H9 (cell line): ENCODE results near the gene SESN2. TPM values are rescaled to one million over a fixed set of nuclear protein-coding genes. Genes with fewer than 3 reads are reported as not detected.

Experiments
- DNase-seq: peaks from one replicate; pipeline ENCODE4 v3.0.0-alpha.2; 2017
- H2AFZ ChIP-seq: one replicate; pipeline ENCODE4 v1.6.1; 2013; ENCODE audit warnings: mild to moderate bottlenecking, low read length, control low read depth, moderate library complexity
- H2AK5ac ChIP-seq: 2 replicates; pipeline ENCODE4 v1.6.1; 2013; ENCODE audit warnings: low read length, control low read depth, mixed read lengths; ENCODE audit not compliant: insufficient read length
- H2BK120ac ChIP-seq: one replicate; pipeline ENCODE4 v1.6.1; 2013; ENCODE audit warnings: low read depth, mild to moderate bottlenecking, low read length, control low read depth, inconsistent platforms; ENCODE audit not compliant: poor library complexity, severe bottlenecking
- H2BK12ac ChIP-seq: 2 replicates; pipeline ENCODE4 v1.6.1; 2013; ENCODE audit warnings: low read length, control low read depth, mixed read lengths, low read depth; ENCODE audit not compliant: insufficient read length
- H2BK15ac ChIP-seq: 2 replicates; pipeline ENCODE4 v1.6.1; 2013; ENCODE audit warnings: low read depth, low read length, control low read depth
- H2BK20ac ChIP-seq: one replicate; pipeline ENCODE4 v1.6.1; 2013; ENCODE audit warnings: low read depth, mild to moderate bottlenecking, low read length, control low read depth, inconsistent platforms; ENCODE audit not compliant: poor library complexity, severe bottlenecking
- H2BK5ac ChIP-seq: 2 replicates; pipeline ENCODE4 v1.6.1; 2013; ENCODE audit warnings: low read length, control low read depth, mixed read lengths; ENCODE audit not compliant: insufficient read length
- H3K14ac ChIP-seq: 2 replicates; pipeline ENCODE4 v1.6.1; 2013; ENCODE audit warnings: low read length, control low read depth; ENCODE audit not compliant: insufficient read depth
- H3K18ac ChIP-seq: 2 replicates; pipeline ENCODE4 v1.6.1; 2013; ENCODE audit warnings: low read depth, mild to moderate bottlenecking, mixed read lengths, low read length, control low read depth; ENCODE audit not compliant: insufficient read length
- H3K23ac ChIP-seq: 2 replicates; pipeline ENCODE4 v1.6.1; 2013; ENCODE audit warnings: low read length, control low read depth, mixed read lengths, low read depth; ENCODE audit not compliant: insufficient read length
- H3K23me2 ChIP-seq: 2 replicates; pipeline ENCODE4 v1.6.1; 2013; ENCODE audit warnings: low read depth, mild to moderate bottlenecking, mixed read lengths, low read length, control low read depth; ENCODE audit not compliant: insufficient read length, poor library complexity, severe bottlenecking
- H3K27ac ChIP-seq: 2 replicates; pipeline ENCODE4 v1.5.1; 2013; ENCODE audit warnings: low read length, control low read depth, mixed read lengths, low read depth; ENCODE audit not compliant: insufficient read length
- H3K27me3 ChIP-seq: 2 replicates; pipeline ENCODE4 v1.6.1; 2013; ENCODE audit warnings: low read length, control low read depth, inconsistent platforms; ENCODE audit not compliant: insufficient read depth
- H3K4ac ChIP-seq: 2 replicates; pipeline ENCODE4 v1.6.1; 2013; ENCODE audit warnings: low read depth, mild to moderate bottlenecking, control low read depth, inconsistent platforms, low read length, moderate library complexity
- H3K4me1 ChIP-seq: 2 replicates; pipeline ENCODE4 v1.6.1; 2013; ENCODE audit warnings: low read length, control low read depth, inconsistent platforms; ENCODE audit not compliant: insufficient read depth
- H3K4me2 ChIP-seq: 2 replicates; pipeline ENCODE4 v1.6.1; 2013; ENCODE audit warnings: low read length, control low read depth, mixed read lengths; ENCODE audit not compliant: insufficient read length, insufficient read depth
- H3K56ac ChIP-seq: 2 replicates; pipeline ENCODE4 v1.6.1; 2013; ENCODE audit warnings: low read depth, mild to moderate bottlenecking, mixed read lengths, low read length, control low read depth; ENCODE audit not compliant: insufficient read length
- H3K79me1 ChIP-seq: 2 replicates; pipeline ENCODE4 v1.6.1; 2013; ENCODE audit warnings: low read depth, mild to moderate bottlenecking, moderate library complexity, low read length, control low read depth, inconsistent platforms; ENCODE audit not compliant: insufficient read depth, poor library complexity, severe bottlenecking
- H3K79me2 ChIP-seq: 2 replicates; pipeline ENCODE4 v1.6.1; 2013; ENCODE audit warnings: low read length, control low read depth, inconsistent platforms; ENCODE audit not compliant: insufficient read depth
- H3K9ac ChIP-seq: 2 replicates; pipeline ENCODE4 v1.6.1; 2013; ENCODE audit warnings: low read length, control low read depth, mixed read lengths; ENCODE audit not compliant: insufficient read length; ENCODE audit errors: extremely low read depth
- H3K9me3 ChIP-seq: one replicate; pipeline ENCODE4 v1.6.1; 2013; ENCODE audit warnings: low read depth, low read length, inconsistent platforms; ENCODE audit not compliant: control insufficient read depth
- H3T11ph ChIP-seq: one replicate; pipeline ENCODE4 v1.6.1; 2013; ENCODE audit warnings: mild to moderate bottlenecking, low read length, control low read depth, inconsistent platforms
- H4K20me1 ChIP-seq: one replicate; pipeline ENCODE4 v1.6.1; 2013; ENCODE audit not compliant: control insufficient read depth, insufficient read length, insufficient read depth
- H4K5ac ChIP-seq: 2 replicates; pipeline ENCODE4 v1.6.1; 2013; ENCODE audit warnings: low read depth, mild to moderate bottlenecking, mixed read lengths, low read length, control low read depth; ENCODE audit not compliant: insufficient read length
- H4K8ac ChIP-seq: replicated peaks from 2 replicates; pipeline ENCODE4 v1.6.1; 2013; ENCODE audit warnings: low read length, control low read depth, mixed read lengths, low read depth; ENCODE audit not compliant: insufficient read length
- H4K91ac ChIP-seq: 2 replicates; pipeline ENCODE4 v1.6.1; 2013; ENCODE audit warnings: low read depth, mild to moderate bottlenecking, moderate library complexity, mixed read lengths, low read length, control low read depth; ENCODE audit not compliant: insufficient read length
- H3K27ac Mint-ChIP-seq, 3 experiments: 2 replicates in 2 of 3; 3 replicates in 1 of 3; pipeline ENCODE4 v1.8.0; 2020 to 2021; ENCODE audit warnings: mixed read lengths in 3 of 3, mild to moderate bottlenecking in 1 of 3, moderate library complexity in 1 of 3
- H3K27me3 Mint-ChIP-seq: 2 replicates; pipeline ENCODE4 v1.8.0; 2021; ENCODE audit warnings: low read depth, mild to moderate bottlenecking, moderate library complexity, mixed read lengths
- H3K36me3 Mint-ChIP-seq, 3 experiments: 2 replicates in 2 of 3; 3 replicates in 1 of 3; pipeline ENCODE4 v1.8.0; 2020 to 2021; ENCODE audit warnings: low read depth in 3 of 3, mixed read lengths in 3 of 3; ENCODE audit not compliant: insufficient read depth in 1 of 3
- H3K4me1 Mint-ChIP-seq, 2 experiments: 2 replicates each; pipeline ENCODE4 v1.8.0; 2020; ENCODE audit warnings: mixed read lengths in 2 of 2
- H3K4me3 Mint-ChIP-seq, 2 experiments: 2 replicates in 1 of 2; 3 replicates in 1 of 2; pipeline ENCODE4 v1.8.0; 2020 to 2021; ENCODE audit warnings: mild to moderate bottlenecking in 2 of 2, mixed read lengths in 2 of 2, moderate library complexity in 1 of 2
- H3K9me3 Mint-ChIP-seq, 2 experiments: 2 replicates in 1 of 2; 3 replicates in 1 of 2; pipeline ENCODE4 v1.8.0; 2020; ENCODE audit warnings: mild to moderate bottlenecking in 2 of 2, mixed read lengths in 2 of 2, moderate library complexity in 1 of 2
- CTCF ChIP-seq: fragments of 200-600 bp; sonication (generic); conservative IDR thresholded peaks from 3 replicates; pipeline ENCODE4 v1.8.0; 2021; ENCODE audit warnings: antibody characterized with exemption, mild to moderate bottlenecking
- WGBS: extraction: QIAGEN DNeasy Blood & Tissue Kit; methylation state at CpG from one replicate; pipeline ENCODE4 v1.1.7; 2013; ENCODE audit warnings: missing lambda C conversion rate, low lambda C conversion rate, mixed read lengths; ENCODE audit not compliant: insufficient read length; ENCODE audit errors: extremely low coverage; 5-methylcytosine and 5-hydroxymethylcytosine counted together
- total RNA-seq: library from RNA; stranded (reverse); gene quantifications from 2 replicates; pipeline ENCODE4 v1.2.1, GENCODE V29; 2021

The SESN2 gene
- total RNA-seq, 1 experiment from 2014 or later = 24.6 TPM

- H4K5ac ChIP-seq = no peak overlapping the region
- peaks cover 2% of the 10 kb centered on the region; the same call in 1 of the 2 replicates for H3K4me1 ChIP-seq
- no peak for TF ChIP-seq CTCF
- H4K8ac ChIP-seq = no peak overlapping the region
- peak overlapping the region; percentile 46 for H3T11ph ChIP-seq
- no peak overlapping the region for H3K4ac ChIP-seq
- Mint-ChIP-seq H3K36me3 (peaks cover 0 to 7% (median 0%) of the 10 kb centered on the region in 3 experiments; a peak in 2 of 7 replicates), H3K27ac (peak overlapping the region; percentile 36 to 92 (median 40)), H3K4me3 (peak overlapping the region in 1 of 2 experiments; percentile 22; a peak in 2 of 5 replicates), H3K4me1 (peaks cover 20% of the 10 kb centered on the region in 2 experiments), H3K9me3 (peaks cover 0 to 5% of the 10 kb centered on the region in 2 experiments; a peak in 1 of 5 replicates), H3K27me3 (no peaks in the 10 kb centered on the region)
- no peak overlapping the region for H2BK5ac ChIP-seq
- H3K79me2 ChIP-seq = no peaks in the 10 kb centered on the region
- peak; percentile 87 for DNase-seq
- no peaks in the 10 kb centered on the region for H3K79me1 ChIP-seq
- peak overlapping the region; percentile 14 for H2AFZ ChIP-seq
- H3K27ac ChIP-seq = no peak overlapping the region
- H3K9ac ChIP-seq = no peak overlapping the region
- no peak overlapping the region for H3K23ac ChIP-seq
- H3K23me2 ChIP-seq = no peaks in the 10 kb centered on the region
- no peaks in the 10 kb centered on the region for H3K27me3 ChIP-seq
- peak overlapping the region; percentile 37 for H3K18ac ChIP-seq
- peak overlapping the region; percentile 23 for H3K4me2 ChIP-seq
- no peak overlapping the region for H2BK12ac ChIP-seq
- no peak overlapping the region for H3K56ac ChIP-seq
- no peak overlapping the region for H4K91ac ChIP-seq
- no peak overlapping the region for H2BK15ac ChIP-seq
- H3K14ac ChIP-seq = no peak overlapping the region
- no CpG with 5 or more reads among the region's 14 CpGs for WGBS
- no peak overlapping the region for H2BK120ac ChIP-seq
- no peaks in the 10 kb centered on the region for H3K9me3 ChIP-seq
- no peaks in the 10 kb centered on the region for H4K20me1 ChIP-seq
- no peak overlapping the region for H2BK20ac ChIP-seq
- H2AK5ac ChIP-seq = no peak overlapping the region
These were observed 37.3 kb downstream of the SESN2 start for GRCh38 chr1:28296401-28297261.
